HepG2 (cell line): ENCODE measurements around the gene SDC1. TPM values are rescaled to one million over a fixed set of nuclear protein-coding genes. Genes with fewer than 3 reads are reported as not detected.

Source experiments
- DMAP1 ChIP-seq: IDR thresholded peaks from 2 replicates; pipeline ENCODE4 v1.6.1; 2016
- EP300 ChIP-seq, 3 experiments: sonication (generic) in 1 of 3; formaldehyde crosslinking in 1 of 3; IDR thresholded peaks; 2 replicates each; pipeline versions ENCODE4 v1.5.1 to v1.6.1; 2011 to 2020; ENCODE audit warnings: low read depth in 2 of 3, low read length in 2 of 3, borderline replicate concordance in 1 of 3, improper control_type of control experiment in 1 of 3, mild to moderate bottlenecking in 1 of 3, missing genetic modification reagents in 1 of 3, moderate library complexity in 1 of 3
- GLI4 ChIP-seq: sonication (generic); formaldehyde crosslinking; IDR thresholded peaks from 2 replicates; pipeline ENCODE4 v1.5.1; 2020; ENCODE audit warnings: missing genetic modification reagents, mild to moderate bottlenecking, moderate library complexity, borderline replicate concordance
- IRX3 ChIP-seq: sonication (generic); formaldehyde crosslinking; IDR thresholded peaks from 2 replicates; pipeline ENCODE4 v1.8.1; 2023; ENCODE audit warnings: mild to moderate bottlenecking, low read depth, missing genetic modification reagents, borderline replicate concordance
- KDM1A ChIP-seq: IDR thresholded peaks from 2 replicates; pipeline ENCODE4 v1.6.1; 2016; ENCODE audit warnings: missing compliant biosample characterization
- MIER3 ChIP-seq: IDR thresholded peaks from 2 replicates; pipeline ENCODE4 v1.6.1; 2016; ENCODE audit warnings: missing compliant biosample characterization, borderline replicate concordance
- NCOA1 ChIP-seq: sonication (generic); formaldehyde crosslinking; IDR thresholded peaks from 2 replicates; pipeline ENCODE4 v1.9.0; 2021; ENCODE audit warnings: missing genetic modification reagents
- POLR2G ChIP-seq: fragments of 200-400 bp; formaldehyde crosslinking; IDR thresholded peaks from 2 replicates; pipeline ENCODE4 v1.6.1; 2018; ENCODE audit warnings: mild to moderate bottlenecking, low read depth, low read length, moderate library complexity
- RNF2 ChIP-seq: fragments of 450-650 bp; conservative IDR thresholded peaks from 2 replicates; pipeline ENCODE4 v1.6.1; 2016; ENCODE audit warnings: low read depth
- SNAPC2 ChIP-seq: sonication (generic); formaldehyde crosslinking; IDR thresholded peaks from 2 replicates; pipeline ENCODE4 v1.8.1; 2022; ENCODE audit warnings: mild to moderate bottlenecking, missing genetic modification reagents
- SP2 ChIP-seq: sonication (generic); formaldehyde crosslinking; IDR thresholded peaks from 2 replicates; pipeline ENCODE4 v1.5.1; 2020; ENCODE audit warnings: mild to moderate bottlenecking, missing genetic modification reagents
- SRY ChIP-seq: sonication (generic); formaldehyde crosslinking; IDR thresholded peaks from 2 replicates; pipeline ENCODE4 v1.8.0; 2022; ENCODE audit warnings: mild to moderate bottlenecking, missing genetic modification reagents
- TOPORS ChIP-seq: sonication (generic); formaldehyde crosslinking; IDR thresholded peaks from 2 replicates; pipeline ENCODE4 v1.8.0; 2023; ENCODE audit warnings: mild to moderate bottlenecking, missing genetic modification reagents
- XBP1 ChIP-seq: sonication (generic); formaldehyde crosslinking; IDR thresholded peaks from 2 replicates; pipeline ENCODE4 v1.5.0; 2020; ENCODE audit warnings: missing genetic modification reagents
- ZBTB38 ChIP-seq: sonication (generic); formaldehyde crosslinking; IDR thresholded peaks from 2 replicates; pipeline ENCODE4 v1.5.1; 2020; ENCODE audit warnings: mild to moderate bottlenecking, missing genetic modification reagents
- ZNF709 ChIP-seq: sonication (generic); formaldehyde crosslinking; IDR thresholded peaks from 2 replicates; pipeline ENCODE4 v1.5.0; 2020; ENCODE audit warnings: mild to moderate bottlenecking, missing genetic modification reagents
- ZSCAN12 ChIP-seq: sonication (generic); formaldehyde crosslinking; IDR thresholded peaks from 2 replicates; pipeline ENCODE4 v1.9.0; 2021; ENCODE audit warnings: mild to moderate bottlenecking, missing genetic modification reagents
- polyA plus RNA-seq, 8 experiments: library from polyadenylated mRNA; depleted of rRNA in 3 of 8; stranded (reverse) in 7 of 8; unstranded in 1 of 8; fragments of >200 nt; fragmentation: Illumina TruSeq in 4 of 8; extraction: Trizol in 4 of 8; gene quantifications; 2 replicates each; pipeline versions ENCODE4 v1.2.1 to v1.2.3, GENCODE V29; 2011 to 2016; ENCODE audit warnings: low read depth in 4 of 8, missing spikeins in 1 of 8, mixed read lengths in 1 of 8; ENCODE audit not compliant: insufficient read depth in 1 of 8
- total RNA-seq, 5 experiments: library from RNA; depleted of rRNA; stranded (reverse); fragments of >200 nt; fragmentation: Illumina TruSeq; extraction: Trizol; gene quantifications; 2 replicates each; pipeline ENCODE4 v1.2.3, GENCODE V29; 2016; ENCODE audit warnings: low read depth in 1 of 5
- TF ChIP-seq, protein P1 (sequence below): sonication (generic); formaldehyde crosslinking; IDR thresholded peaks from 2 replicates; pipeline ENCODE4 v1.8.0; 2022; ENCODE audit warnings: missing genetic modification reagents, mild to moderate bottlenecking, inconsistent platforms, borderline replicate concordance
- TF ChIP-seq, protein P2 (sequence below): IDR thresholded peaks from 2 replicates; pipeline ENCODE4 v1.6.1; 2012; ENCODE audit warnings: inconsistent platforms
- TF ChIP-seq, protein P3 (sequence below): sonication (generic); formaldehyde crosslinking; IDR thresholded peaks from 2 replicates; pipeline ENCODE4 v1.9.0; 2021; ENCODE audit warnings: mild to moderate bottlenecking, missing genetic modification reagents
- TF ChIP-seq, protein P4 (sequence below): conservative IDR thresholded peaks from 2 replicates; pipeline ENCODE4 v1.6.1; 2018; ENCODE audit warnings: missing genetic modification reagents

The SDC1 gene
- total and polyA plus RNA-seq, 2 of the 13 experiments (the other 11 are each of a cell fraction or from before 2014, with no cell fraction given), result 108 to 119 TPM

DNA sequence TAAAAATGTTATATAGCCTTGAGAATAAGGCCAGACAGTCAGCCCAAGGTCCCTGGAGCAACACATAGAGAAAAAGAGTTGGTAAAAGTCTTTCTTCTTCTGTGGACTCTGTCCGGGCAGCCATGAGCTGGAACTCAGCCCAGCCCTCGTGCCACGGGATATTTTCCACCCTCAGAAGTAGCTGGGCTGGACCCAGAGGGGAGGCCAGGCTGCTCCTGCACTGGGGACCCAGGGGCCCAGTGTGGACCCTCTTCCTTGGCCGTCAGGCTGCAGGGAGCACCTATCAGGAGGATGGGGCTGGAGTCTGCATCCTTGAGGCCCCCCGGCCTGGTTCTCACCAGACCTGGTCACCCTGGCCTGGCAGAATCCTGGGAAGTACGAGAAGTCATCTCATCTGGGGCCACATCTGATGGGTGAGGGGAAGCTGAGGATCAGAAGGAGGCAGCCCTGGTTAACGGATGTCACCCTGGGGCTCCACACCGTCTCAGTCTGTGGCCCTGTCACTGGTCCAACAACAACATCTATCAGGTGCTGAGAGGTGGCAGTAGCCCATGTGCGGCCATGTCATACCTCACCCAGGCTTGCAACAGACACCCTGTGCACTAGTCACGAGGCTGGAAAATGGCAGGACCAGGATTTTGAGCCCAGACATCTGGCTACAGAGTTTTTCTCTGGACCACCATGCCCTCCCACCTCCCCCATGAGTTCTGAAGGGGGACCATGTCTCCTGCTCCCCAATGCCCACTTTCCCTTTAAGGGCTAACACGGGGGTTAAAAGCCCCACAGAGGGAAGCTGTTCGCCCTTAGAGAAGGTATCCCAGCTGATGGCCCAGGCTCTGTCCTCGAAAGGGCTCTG is 33.0 kb downstream of the SDC1 start (continued):
- TF ChIP-seq, protein P1, sequence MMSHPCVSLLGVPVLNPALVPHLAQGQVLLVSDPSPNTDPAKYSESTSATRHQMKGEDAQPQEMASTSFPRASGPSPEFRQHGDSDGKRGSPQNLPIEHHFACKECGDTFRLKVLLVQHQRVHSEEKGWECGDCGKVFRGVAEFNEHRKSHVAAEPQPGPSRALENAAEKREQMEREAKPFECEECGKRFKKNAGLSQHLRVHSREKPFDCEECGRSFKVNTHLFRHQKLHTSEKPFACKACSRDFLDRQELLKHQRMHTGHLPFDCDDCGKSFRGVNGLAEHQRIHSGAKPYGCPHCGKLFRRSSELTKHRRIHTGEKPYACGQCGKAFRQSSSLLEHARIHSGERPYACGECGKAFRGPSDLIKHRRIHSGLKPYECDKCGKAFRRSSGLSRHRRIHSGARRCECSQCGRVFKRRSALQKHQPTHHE, result no peak
- TF ChIP-seq GLI4 (0 out of 2 replicates have a peak, but pooled peaks have one; percentile 48), NCOA1 (CRISPR knock-in tag) (peak; percentile 22; the same call in 1 of the 2 replicates), MIER3 (CRISPR knock-in tag) (no peak), SRY (CRISPR knock-in tag) (no peak), KDM1A (CRISPR knock-in tag) (no peak), SNAPC2 (CRISPR knock-in tag) (no peak), ZBTB38 (CRISPR knock-in tag) (peak; percentile 33; the same call in 1 of the 2 replicates), XBP1 (0 out of 2 replicates have a peak, but pooled peaks have one; percentile 34), ZSCAN12 (CRISPR knock-in tag) (no peak; the same call in 1 of the 2 replicates), EP300 (IDR thresholded peaks at IDR 0.05; ENCODE audit: low read depth in 2 of 2, low read length in 2 of 2) (0 out of 4 replicates have a peak, but pooled peaks of 1 of the 2 experiments have one; percentile 17), EP300 (CRISPR knock-in tag; IDR thresholded peaks at IDR 0.05; ENCODE audit: borderline replicate concordance) (no peak), ZNF709 (CRISPR knock-in tag) (no peak), SP2 (no peak), POLR2G (no peak), DMAP1 (no peak), RNF2 (no peak), TOPORS (CRISPR knock-in tag) (no peak), IRX3 (CRISPR knock-in tag) (no peak)
- TF ChIP-seq, protein P2, sequence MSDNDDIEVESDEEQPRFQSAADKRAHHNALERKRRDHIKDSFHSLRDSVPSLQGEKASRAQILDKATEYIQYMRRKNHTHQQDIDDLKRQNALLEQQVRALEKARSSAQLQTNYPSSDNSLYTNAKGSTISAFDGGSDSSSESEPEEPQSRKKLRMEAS, result peak; percentile 12; the same call in 1 of the 2 replicates
- TF ChIP-seq, protein P3, sequence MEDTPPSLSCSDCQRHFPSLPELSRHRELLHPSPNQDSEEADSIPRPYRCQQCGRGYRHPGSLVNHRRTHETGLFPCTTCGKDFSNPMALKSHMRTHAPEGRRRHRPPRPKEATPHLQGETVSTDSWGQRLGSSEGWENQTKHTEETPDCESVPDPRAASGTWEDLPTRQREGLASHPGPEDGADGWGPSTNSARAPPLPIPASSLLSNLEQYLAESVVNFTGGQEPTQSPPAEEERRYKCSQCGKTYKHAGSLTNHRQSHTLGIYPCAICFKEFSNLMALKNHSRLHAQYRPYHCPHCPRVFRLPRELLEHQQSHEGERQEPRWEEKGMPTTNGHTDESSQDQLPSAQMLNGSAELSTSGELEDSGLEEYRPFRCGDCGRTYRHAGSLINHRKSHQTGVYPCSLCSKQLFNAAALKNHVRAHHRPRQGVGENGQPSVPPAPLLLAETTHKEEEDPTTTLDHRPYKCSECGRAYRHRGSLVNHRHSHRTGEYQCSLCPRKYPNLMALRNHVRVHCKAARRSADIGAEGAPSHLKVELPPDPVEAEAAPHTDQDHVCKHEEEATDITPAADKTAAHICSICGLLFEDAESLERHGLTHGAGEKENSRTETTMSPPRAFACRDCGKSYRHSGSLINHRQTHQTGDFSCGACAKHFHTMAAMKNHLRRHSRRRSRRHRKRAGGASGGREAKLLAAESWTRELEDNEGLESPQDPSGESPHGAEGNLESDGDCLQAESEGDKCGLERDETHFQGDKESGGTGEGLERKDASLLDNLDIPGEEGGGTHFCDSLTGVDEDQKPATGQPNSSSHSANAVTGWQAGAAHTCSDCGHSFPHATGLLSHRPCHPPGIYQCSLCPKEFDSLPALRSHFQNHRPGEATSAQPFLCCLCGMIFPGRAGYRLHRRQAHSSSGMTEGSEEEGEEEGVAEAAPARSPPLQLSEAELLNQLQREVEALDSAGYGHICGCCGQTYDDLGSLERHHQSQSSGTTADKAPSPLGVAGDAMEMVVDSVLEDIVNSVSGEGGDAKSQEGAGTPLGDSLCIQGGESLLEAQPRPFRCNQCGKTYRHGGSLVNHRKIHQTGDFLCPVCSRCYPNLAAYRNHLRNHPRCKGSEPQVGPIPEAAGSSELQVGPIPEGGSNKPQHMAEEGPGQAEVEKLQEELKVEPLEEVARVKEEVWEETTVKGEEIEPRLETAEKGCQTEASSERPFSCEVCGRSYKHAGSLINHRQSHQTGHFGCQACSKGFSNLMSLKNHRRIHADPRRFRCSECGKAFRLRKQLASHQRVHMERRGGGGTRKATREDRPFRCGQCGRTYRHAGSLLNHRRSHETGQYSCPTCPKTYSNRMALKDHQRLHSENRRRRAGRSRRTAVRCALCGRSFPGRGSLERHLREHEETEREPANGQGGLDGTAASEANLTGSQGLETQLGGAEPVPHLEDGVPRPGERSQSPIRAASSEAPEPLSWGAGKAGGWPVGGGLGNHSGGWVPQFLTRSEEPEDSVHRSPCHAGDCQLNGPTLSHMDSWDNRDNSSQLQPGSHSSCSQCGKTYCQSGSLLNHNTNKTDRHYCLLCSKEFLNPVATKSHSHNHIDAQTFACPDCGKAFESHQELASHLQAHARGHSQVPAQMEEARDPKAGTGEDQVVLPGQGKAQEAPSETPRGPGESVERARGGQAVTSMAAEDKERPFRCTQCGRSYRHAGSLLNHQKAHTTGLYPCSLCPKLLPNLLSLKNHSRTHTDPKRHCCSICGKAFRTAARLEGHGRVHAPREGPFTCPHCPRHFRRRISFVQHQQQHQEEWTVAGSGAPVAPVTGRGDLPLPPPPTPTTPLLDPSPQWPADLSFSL (CRISPR knock-in tag), result no peak
- TF ChIP-seq, protein P4, sequence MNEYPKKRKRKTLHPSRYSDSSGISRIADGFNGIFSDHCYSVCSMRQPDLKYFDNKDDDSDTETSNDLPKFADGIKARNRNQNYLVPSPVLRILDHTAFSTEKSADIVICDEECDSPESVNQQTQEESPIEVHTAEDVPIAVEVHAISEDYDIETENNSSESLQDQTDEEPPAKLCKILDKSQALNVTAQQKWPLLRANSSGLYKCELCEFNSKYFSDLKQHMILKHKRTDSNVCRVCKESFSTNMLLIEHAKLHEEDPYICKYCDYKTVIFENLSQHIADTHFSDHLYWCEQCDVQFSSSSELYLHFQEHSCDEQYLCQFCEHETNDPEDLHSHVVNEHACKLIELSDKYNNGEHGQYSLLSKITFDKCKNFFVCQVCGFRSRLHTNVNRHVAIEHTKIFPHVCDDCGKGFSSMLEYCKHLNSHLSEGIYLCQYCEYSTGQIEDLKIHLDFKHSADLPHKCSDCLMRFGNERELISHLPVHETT, result no peak
